ENCODE results near the gene IRF9.

Gene IRF9

DNA sequence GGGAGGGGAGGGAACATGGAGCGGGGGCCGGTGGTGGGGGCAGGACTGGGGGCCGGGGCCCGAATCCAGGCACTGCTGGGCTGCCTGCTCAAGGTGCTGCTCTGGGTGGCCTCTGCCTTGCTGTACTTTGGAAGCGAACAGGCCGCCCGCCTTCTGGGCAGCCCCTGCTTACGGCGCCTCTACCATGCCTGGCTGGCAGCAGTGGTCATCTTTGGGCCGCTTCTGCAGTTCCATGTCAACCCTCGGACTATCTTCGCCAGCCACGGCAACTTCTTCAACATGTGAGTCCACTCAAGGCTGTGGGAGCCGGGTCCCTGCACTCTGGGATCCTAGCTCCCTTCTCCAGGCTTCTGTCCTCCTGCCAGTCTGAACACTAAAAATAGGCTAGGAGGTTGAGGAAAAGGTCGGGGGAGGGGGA, 29.5 kb upstream of the IRF9 start:
- no peak overlapping the region for H3K4me3 ChIP-seq (ENCODE audit: low read depth, low read length)
- DNase-seq (ENCODE audit: low read depth): no peak
- TF ChIP-seq, protein P1, sequence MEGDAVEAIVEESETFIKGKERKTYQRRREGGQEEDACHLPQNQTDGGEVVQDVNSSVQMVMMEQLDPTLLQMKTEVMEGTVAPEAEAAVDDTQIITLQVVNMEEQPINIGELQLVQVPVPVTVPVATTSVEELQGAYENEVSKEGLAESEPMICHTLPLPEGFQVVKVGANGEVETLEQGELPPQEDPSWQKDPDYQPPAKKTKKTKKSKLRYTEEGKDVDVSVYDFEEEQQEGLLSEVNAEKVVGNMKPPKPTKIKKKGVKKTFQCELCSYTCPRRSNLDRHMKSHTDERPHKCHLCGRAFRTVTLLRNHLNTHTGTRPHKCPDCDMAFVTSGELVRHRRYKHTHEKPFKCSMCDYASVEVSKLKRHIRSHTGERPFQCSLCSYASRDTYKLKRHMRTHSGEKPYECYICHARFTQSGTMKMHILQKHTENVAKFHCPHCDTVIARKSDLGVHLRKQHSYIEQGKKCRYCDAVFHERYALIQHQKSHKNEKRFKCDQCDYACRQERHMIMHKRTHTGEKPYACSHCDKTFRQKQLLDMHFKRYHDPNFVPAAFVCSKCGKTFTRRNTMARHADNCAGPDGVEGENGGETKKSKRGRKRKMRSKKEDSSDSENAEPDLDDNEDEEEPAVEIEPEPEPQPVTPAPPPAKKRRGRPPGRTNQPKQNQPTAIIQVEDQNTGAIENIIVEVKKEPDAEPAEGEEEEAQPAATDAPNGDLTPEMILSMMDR (IDR thresholded peaks at IDR 0.05; ENCODE audit: low read depth, low read length, missing control alignments): no peak

DNA sequence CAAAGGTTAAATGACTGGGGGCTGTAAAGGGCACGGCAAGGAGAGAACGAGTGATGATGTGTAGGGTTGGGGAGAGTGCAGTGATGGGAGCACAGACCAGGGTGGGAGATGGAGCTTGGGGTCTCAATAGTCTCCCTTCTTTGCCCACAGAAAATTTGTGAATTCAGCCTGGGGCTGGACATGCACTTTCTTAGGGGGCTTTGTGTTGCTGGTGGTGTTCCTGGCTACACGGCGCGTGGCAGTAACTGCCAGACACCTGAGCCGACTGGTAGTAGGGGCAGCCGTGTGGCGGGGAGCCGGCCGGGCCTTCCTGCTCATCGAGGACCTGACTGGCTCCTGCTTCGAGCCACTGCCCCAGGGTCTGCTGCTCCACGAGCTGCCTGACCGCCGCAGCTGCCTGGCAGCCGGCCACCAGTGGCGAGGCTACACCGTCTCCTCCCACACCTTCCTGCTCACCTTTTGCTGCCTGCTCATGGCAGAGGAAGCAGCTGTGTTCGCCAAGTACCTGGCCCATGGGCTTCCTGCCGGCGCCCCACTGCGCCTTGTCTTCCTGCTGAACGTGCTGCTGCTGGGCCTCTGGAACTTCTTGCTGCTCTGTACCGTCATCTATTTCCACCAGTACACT, 28.9 kb upstream of the IRF9 start:
- H3K4me3 ChIP-seq (ENCODE audit: low read depth, low read length): no peak overlapping the region
- TF ChIP-seq, protein P1 (IDR thresholded peaks at IDR 0.05; ENCODE audit: low read depth, low read length, missing control alignments): no peak
- no peak for DNase-seq (ENCODE audit: low read depth)

DNA sequence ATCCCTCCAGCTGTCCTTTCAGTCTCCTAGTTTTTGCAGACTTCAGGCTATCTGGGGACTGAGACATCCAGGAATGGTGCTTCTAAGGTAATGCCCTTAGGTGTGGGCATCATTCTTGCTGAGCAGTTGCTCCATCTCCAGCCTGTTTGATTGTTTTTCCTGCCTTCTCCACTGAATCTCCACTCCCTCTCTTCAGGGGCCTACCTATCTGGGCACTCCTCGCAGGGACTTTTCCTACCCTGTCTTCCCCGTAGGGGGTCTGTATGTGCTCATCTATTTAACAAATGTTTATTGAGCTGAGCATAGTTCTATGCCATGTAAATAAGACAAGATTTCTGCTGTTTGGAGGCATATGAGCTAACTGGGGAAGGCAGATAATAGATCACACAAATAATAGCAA, 28.1 kb upstream of the IRF9 start:
- no peak overlapping the region for H3K4me3 ChIP-seq (ENCODE audit: low read depth, low read length)
- TF ChIP-seq, protein P1 (IDR thresholded peaks at IDR 0.05; ENCODE audit: low read depth, low read length, missing control alignments): no peak
- DNase-seq (ENCODE audit: low read depth): no peak

DNA sequence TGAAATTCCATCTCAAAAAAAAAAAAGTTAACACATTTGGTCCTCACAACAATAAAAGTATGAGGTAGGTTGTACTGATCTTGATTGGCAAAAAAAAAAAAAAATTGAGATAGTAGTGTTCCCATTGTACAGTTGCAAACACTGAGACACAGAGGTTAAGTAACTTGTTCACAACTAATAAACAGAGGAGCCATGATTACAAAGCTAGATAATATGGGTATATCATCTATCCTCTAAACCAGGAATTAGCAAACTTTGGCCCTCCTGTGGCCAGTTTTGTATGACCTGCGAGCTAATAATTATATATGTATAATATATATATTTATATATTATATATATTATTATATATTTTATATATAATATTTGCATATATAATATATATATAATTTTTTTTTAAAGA, 27.3 kb upstream of the IRF9 start:
- no peak overlapping the region for H3K4me3 ChIP-seq (ENCODE audit: low read depth, low read length)
- TF ChIP-seq, protein P1 (IDR thresholded peaks at IDR 0.05; ENCODE audit: low read depth, low read length, missing control alignments): no peak
- no peak for DNase-seq (ENCODE audit: low read depth)

DNA sequence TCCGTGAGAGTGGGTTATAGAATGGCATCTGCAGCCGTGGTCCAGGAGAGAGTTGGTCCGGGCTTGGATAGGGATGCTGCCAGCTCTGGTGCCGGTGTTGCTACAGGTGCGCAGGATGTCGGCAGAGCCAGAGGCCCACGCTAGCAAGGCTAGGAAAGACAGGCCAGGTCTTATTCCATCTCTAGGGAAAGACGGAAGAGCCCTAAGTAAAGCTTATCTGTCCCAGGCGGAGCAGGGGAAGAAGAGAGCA, 25.6 kb upstream of the IRF9 start:
- H3K4me3 ChIP-seq (ENCODE audit: low read depth, low read length): peak overlapping the region; percentile 95
- TF ChIP-seq, protein P1 (IDR thresholded peaks at IDR 0.05; ENCODE audit: low read depth, low read length, missing control alignments): no peak
- DNase-seq (ENCODE audit: low read depth): no peak

DNA sequence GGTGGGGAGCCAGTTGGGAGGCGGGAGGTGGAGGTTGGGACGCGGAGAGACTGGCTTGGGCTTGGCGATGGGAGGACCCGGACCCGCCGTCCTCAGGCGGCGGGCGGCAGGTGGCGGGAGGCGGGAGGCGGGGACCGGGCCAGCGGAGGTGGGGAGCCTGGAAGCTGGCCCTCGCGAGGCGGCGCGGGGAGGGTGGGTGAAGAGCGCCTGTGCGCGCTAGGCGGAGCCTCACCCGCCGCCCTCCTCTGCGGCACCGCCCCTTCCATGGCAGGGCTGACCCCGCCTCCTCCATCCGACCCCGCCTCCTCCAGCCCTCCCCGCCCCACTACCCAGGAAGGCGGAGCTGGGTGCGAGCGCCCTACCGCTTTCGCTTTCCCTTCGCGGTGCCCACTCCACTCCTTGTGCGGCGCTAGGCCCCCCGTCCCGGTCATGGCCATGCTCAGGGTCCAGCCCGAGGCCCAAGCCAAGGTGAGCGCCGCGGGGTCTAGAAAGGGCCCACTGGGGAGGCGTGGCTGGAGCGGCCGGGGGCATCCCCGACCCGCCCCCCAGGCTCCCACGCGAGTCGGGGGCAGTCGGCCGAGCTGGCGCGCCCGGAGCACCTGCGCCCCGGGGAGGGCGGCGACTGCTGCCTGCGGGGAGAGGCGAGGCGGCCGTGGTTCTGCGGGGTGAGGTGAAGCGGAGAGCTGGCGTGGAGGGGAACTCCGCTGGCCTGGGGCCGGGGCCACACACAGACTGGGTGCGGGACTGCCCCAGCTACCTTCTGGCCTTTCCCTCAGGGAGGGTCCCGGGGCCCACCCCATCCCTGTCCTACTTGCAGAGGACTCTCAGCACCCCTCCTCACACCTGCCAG, 25.0 kb upstream of the IRF9 start, which contains the start of gene PSME1:
PSME1 (plus strand) TSS at position 361 of the 850 bp plus-strand sequence; CDS start at position 430, 69 bp downstream.
- TF ChIP-seq, protein P1 (IDR thresholded peaks at IDR 0.05; ENCODE audit: low read depth, low read length, missing control alignments): no peak
- H3K4me3 ChIP-seq (ENCODE audit: low read depth, low read length): peak within 1 kb of the TSS; percentile 95
- peak; percentile 55 for DNase-seq (ENCODE audit: low read depth)

Data from GM12864 (cell line).